ENCODE measurements around the gene KCNE3. TPM values are rescaled to one million over a fixed set of nuclear protein-coding genes. Genes with fewer than 3 reads are reported as not detected.
A peak's percentile ranks its signal among the peaks of the same experiment; 100 is the strongest.

The KCNE3 gene
- total and polyA plus RNA-seq, 9 of the 15 experiments (the other 6 are each of a cell fraction or from before 2014, with no cell fraction given), result 1.6 to 8.7 (median 6.2) TPM

- TF ChIP-seq, protein P1, sequence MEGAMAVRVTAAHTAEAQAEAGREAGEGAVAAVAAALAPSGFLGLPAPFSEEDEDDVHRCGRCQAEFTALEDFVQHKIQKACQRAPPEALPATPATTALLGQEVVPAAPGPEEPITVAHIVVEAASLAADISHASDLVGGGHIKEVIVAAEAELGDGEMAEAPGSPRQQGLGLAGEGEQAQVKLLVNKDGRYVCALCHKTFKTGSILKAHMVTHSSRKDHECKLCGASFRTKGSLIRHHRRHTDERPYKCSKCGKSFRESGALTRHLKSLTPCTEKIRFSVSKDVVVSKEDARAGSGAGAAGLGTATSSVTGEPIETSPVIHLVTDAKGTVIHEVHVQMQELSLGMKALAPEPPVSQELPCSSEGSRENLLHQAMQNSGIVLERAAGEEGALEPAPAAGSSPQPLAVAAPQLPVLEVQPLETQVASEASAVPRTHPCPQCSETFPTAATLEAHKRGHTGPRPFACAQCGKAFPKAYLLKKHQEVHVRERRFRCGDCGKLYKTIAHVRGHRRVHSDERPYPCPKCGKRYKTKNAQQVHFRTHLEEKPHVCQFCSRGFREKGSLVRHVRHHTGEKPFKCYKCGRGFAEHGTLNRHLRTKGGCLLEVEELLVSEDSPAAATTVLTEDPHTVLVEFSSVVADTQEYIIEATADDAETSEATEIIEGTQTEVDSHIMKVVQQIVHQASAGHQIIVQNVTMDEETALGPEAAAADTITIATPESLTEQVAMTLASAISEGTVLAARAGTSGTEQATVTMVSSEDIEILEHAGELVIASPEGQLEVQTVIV (CRISPR knock-in tag; IDR thresholded peaks at IDR 0.05; ENCODE audit: borderline replicate concordance), result no peak
- TF ChIP-seq ZNF253 (CRISPR knock-in tag; conservative IDR thresholded peaks at IDR 0.05), result no peak
- TF ChIP-seq, protein P2, sequence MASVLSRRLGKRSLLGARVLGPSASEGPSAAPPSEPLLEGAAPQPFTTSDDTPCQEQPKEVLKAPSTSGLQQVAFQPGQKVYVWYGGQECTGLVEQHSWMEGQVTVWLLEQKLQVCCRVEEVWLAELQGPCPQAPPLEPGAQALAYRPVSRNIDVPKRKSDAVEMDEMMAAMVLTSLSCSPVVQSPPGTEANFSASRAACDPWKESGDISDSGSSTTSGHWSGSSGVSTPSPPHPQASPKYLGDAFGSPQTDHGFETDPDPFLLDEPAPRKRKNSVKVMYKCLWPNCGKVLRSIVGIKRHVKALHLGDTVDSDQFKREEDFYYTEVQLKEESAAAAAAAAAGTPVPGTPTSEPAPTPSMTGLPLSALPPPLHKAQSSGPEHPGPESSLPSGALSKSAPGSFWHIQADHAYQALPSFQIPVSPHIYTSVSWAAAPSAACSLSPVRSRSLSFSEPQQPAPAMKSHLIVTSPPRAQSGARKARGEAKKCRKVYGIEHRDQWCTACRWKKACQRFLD (CRISPR knock-in tag; IDR thresholded peaks at IDR 0.05), result peak; percentile 69
- peak; percentile 99 for TF ChIP-seq ZBTB17 (CRISPR knock-in tag; IDR thresholded peaks at IDR 0.05)
- no peak for TF ChIP-seq MCM5 (IDR thresholded peaks at IDR 0.05; ENCODE audit: low read depth)
- TF ChIP-seq, protein P3, sequence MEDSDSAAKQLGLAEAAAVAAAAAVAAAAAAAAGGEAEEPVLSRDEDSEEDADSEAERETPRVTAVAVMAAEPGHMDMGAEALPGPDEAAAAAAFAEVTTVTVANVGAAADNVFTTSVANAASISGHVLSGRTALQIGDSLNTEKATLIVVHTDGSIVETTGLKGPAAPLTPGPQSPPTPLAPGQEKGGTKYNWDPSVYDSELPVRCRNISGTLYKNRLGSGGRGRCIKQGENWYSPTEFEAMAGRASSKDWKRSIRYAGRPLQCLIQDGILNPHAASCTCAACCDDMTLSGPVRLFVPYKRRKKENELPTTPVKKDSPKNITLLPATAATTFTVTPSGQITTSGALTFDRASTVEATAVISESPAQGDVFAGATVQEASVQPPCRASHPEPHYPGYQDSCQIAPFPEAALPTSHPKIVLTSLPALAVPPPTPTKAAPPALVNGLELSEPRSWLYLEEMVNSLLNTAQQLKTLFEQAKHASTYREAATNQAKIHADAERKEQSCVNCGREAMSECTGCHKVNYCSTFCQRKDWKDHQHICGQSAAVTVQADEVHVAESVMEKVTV (CRISPR knock-in tag; IDR thresholded peaks at IDR 0.05), result no peak
- no peak for TF ChIP-seq SNRNP70 (optimal IDR thresholded peaks at IDR 0.05; ENCODE audit: low read depth, low read length)
- 0 out of 2 replicates have a peak, but pooled peaks have one; percentile 15 for TF ChIP-seq ZNF134 (CRISPR knock-in tag; conservative IDR thresholded peaks at IDR 0.05)
- peak; percentile 59; the same call in 1 of the 2 replicates for TF ChIP-seq ATF1 (CRISPR knock-in tag; IDR thresholded peaks at IDR 0.05)
- peak; percentile 90 for TF ChIP-seq ATF1 (tag; IDR thresholded peaks at IDR 0.05)
- no peak; the same call in 1 of the 2 replicates for TF ChIP-seq EP400 (IDR thresholded peaks at IDR 0.05)
- TF ChIP-seq, protein P4, sequence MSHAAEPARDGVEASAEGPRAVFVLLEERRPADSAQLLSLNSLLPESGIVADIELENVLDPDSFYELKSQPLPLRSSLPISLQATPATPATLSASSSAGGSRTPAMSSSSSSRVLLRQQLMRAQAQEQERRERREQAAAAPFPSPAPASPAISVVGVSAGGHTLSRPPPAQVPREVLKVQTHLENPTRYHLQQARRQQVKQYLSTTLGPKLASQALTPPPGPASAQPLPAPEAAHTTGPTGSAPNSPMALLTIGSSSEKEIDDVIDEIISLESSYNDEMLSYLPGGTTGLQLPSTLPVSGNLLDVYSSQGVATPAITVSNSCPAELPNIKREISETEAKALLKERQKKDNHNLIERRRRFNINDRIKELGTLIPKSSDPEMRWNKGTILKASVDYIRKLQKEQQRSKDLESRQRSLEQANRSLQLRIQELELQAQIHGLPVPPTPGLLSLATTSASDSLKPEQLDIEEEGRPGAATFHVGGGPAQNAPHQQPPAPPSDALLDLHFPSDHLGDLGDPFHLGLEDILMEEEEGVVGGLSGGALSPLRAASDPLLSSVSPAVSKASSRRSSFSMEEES (CRISPR knock-in tag; IDR thresholded peaks at IDR 0.05), result no peak
- peak; percentile 91 for TF ChIP-seq CREB1 (IDR thresholded peaks at IDR 0.05)
- peak; percentile 85; the same call in 1 of the 2 replicates for TF ChIP-seq CREB1 (CRISPR knock-in tag; IDR thresholded peaks at IDR 0.05)
- TF ChIP-seq MBD1 (CRISPR knock-in tag; IDR thresholded peaks at IDR 0.05), result no peak
- no peak for TF ChIP-seq GABPA (tag; conservative IDR thresholded peaks at IDR 0.05; ENCODE audit: low read depth)
- TF ChIP-seq POLR3G (IDR thresholded peaks at IDR 0.05; ENCODE audit: extremely low read depth, insufficient read length, insufficient replicate concordance), result no peak
- peak; percentile 78 for TF ChIP-seq RBBP5 (IDR thresholded peaks at IDR 0.05; ENCODE audit: borderline replicate concordance, insufficient read depth, low read length, poor library complexity, severe bottlenecking)
- TF ChIP-seq NFIC (IDR thresholded peaks at IDR 0.05), result no peak; the same call in none of the 2 replicates
- TF ChIP-seq HLTF (IDR thresholded peaks at IDR 0.05), result no peak
Observed at GRCh38 chr11:74492974-74493790, 25.8 kb upstream of the KCNE3 start, which contains the start of gene LIPT2 (continued).
